HG03025 (cell line): ENCODE results near the gene NXF3.
"Not testable (repeated sequence)": the region's sequence is repeated elsewhere in the genome, so short reads cannot be mapped to it uniquely, and the experiment has no call there.

Source experiments
- ATAC-seq: cut with Tn5 transposase; IDR thresholded peaks from one replicate; pipeline ENCODE4 v1.9.1; 2021; ENCODE audit warnings: mild to moderate bottlenecking, moderate library complexity; ENCODE audit not compliant: unreplicated experiment, low FRiP score

NXF3 gene

DNA sequence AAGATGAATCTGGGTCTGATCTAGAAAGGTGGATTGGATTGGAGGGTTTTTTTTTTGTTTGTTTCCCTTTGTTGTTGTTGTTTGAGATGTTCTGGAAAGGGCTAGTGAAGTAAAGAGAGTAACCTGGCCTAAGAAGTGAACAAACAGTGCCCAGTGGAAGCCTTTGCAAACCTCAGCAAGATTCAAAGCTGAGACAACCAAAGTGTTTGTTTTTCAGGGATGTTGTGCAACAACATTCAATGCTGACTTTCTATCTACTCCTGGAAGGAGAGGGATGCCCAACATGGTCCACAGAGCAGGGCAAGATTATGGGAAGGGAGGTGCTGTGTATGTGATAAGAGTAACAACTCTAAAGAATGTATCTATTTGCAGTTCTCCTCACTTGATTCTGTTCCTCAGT lies 40.3 kb downstream of the NXF3 start:
- ATAC-seq = no peak

- no peak for ATAC-seq
Observed at GRCh38 chrX:103051260-103051789, 41.6 kb downstream of the NXF3 start.

DNA sequence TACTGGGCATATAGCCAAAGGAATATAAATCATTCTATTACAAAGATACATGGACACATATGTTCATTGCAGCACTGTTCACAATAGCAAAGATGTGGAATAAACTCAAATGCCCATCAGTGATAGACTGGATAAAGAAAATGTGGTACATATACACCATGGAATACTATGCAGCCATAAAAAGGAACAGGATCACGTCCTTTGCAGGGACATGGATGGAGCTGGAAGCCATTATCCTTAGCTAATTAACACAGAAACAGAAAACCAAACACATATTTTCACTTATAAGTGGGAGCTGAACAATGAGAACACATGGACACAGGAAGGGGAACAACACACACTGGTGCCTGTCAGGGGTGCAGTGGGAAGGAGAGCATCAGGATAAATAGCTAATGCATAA lies 59.6 kb downstream of the NXF3 start:
- ATAC-seq = not testable (repeated sequence)
